ENCODE results near the gene RPS6KA4. TPM values are rescaled to one million over a fixed set of nuclear protein-coding genes. Genes with fewer than 3 reads are reported as not detected.

Gene RPS6KA4
- total and polyA plus RNA-seq, 8 donors: 7.4 to 18.8 (median 10.5) TPM

GRCh38 chr11:64352099-64352994, 6.6 kb upstream of the RPS6KA4 start:
- Histone ChIP-seq H3K27me3 (no peaks in the 10 kb centered on the region), H3K36me3 (no peaks in the 10 kb centered on the region), H3K4me3 (no peak overlapping the region), H3K4me1 (peaks cover 0 to 9% (median 0%) of the 10 kb centered on the region in 3 donors), H3K9me3 (no peaks in the 10 kb centered on the region), H3K27ac (no peak overlapping the region)
- intact Hi-C loops (cut with DNase I): no loop called here
- peak in 1 of 6 donors; percentile 80 for DNase-seq
- WGBS, 2 donors: 89 to 92% methylated on average over 27 to 33 of the region's 33 CpGs
- no peak for ATAC-seq
- TF ChIP-seq, protein P1, sequence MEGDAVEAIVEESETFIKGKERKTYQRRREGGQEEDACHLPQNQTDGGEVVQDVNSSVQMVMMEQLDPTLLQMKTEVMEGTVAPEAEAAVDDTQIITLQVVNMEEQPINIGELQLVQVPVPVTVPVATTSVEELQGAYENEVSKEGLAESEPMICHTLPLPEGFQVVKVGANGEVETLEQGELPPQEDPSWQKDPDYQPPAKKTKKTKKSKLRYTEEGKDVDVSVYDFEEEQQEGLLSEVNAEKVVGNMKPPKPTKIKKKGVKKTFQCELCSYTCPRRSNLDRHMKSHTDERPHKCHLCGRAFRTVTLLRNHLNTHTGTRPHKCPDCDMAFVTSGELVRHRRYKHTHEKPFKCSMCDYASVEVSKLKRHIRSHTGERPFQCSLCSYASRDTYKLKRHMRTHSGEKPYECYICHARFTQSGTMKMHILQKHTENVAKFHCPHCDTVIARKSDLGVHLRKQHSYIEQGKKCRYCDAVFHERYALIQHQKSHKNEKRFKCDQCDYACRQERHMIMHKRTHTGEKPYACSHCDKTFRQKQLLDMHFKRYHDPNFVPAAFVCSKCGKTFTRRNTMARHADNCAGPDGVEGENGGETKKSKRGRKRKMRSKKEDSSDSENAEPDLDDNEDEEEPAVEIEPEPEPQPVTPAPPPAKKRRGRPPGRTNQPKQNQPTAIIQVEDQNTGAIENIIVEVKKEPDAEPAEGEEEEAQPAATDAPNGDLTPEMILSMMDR (IDR thresholded peaks at IDR 0.05): no peak
- FAIRE-seq: no peak

DNA sequence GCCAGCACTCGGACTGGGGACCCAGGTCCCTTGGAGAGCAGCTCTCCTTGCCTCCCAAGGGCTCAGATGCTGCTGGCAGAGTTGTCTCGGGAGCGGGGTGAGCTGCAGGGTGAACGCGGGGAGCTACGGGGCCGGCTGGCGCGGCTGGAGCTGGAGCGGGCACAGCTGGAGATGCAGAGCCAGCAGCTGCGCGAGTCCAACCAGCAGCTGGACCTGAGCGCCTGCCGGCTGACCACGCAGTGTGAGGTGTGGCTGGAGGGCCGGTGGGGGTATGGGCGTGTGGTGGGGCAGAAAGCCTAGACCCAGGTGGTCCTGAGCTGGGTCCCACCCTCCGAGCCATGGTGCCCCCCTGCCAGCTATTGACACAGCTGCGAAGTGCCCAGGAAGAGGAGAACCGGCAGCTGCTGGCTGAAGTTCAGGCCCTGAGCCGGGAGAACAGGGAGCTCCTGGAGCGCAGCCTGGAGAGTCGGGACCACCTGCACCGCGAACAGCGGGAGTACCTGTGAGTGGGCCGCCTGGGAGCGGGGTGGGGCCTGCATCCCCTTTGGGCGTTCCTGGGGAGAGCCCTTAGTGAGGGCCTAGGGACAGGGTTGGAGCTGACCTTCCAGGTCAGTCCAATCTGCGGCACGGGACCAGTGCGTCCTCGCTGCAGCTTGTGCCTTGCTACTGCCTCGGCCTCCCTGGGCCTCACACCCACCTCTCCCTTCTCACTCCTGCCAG, 5.8 kb upstream of the RPS6KA4 start:
- TF ChIP-seq, protein P1 (IDR thresholded peaks at IDR 0.05): no peak

DNA sequence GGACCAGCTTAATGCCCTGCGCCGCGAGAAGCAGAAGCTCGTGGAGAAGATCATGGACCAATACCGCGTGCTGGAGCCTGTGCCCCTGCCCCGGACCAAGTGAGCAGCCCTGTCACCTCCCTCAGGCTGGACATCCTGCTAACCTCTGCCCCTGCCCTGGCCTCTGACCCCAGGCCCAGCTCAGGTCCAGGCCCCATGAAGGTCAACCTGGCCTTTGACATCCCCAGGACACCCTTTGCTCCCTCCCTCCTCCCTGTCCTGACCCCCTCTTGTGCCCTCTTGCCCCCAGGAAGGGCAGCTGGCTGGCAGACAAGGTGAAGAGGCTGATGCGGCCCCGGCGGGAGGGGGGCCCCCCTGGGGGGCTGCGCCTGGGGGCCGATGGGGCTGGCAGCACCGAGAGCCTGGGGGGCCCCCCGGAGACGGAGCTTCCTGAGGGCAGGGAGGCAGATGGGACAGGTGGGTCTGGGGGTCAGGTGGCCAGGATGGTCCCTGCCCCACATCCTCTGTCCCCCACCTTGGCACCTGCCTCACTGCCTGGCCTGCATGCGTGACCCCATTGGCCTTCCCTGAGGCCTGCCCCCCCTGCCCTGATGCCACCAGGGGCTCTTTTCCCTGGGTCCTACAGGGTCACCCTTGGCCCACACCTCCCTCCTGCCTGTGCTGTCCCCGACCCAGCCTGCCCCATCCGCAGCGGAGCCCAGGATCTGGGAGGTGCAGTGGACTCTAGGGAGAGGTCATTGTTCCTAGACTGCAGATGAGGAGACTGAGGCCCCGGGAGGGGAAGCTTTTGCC, 5.1 kb upstream of the RPS6KA4 start:
- H3K36me3 ChIP-seq: no peaks in the 10 kb centered on the region
- no peaks in the 10 kb centered on the region for H3K9me3 ChIP-seq
- intact Hi-C loops (cut with DNase I): no loop called here
- TF ChIP-seq, protein P1 (IDR thresholded peaks at IDR 0.05): no peak
- H3K4me1 ChIP-seq: peaks cover 8 to 18% (median 10%) of the 10 kb centered on the region in 3 donors
- H3K27me3 ChIP-seq: no peaks in the 10 kb centered on the region
- no peak overlapping the region for H3K27ac ChIP-seq
- WGBS, 2 donors: 74 to 77% methylated on average over 19 to 20 of the region's 20 CpGs
- DNase-seq: peak in 2 of 6 donors; percentile 50 to 78
- no peak for ATAC-seq
- FAIRE-seq: no peak
- H3K4me3 ChIP-seq: no peak overlapping the region

More for the DNA sequence above, 5.8 kb upstream of the RPS6KA4 start:
- 38 to 65% methylated on average over 29 to 34 of the region's 34 CpGs for WGBS, 2 donors
- Histone ChIP-seq H3K4me3 (no peak overlapping the region), H3K36me3 (no peaks in the 10 kb centered on the region), H3K27me3 (no peaks in the 10 kb centered on the region), H3K4me1 (peaks cover 2 to 14% (median 5%) of the 10 kb centered on the region in 3 donors), H3K9me3 (no peaks in the 10 kb centered on the region), H3K27ac (no peak overlapping the region)
- intact Hi-C loops (cut with DNase I): no loop called here
- ATAC-seq (no peak), FAIRE-seq (no peak), DNase-seq (peak in 2 of 6 donors; percentile 45 to 77)

GRCh38 chr11:64355078-64355940, 3.7 kb upstream of the RPS6KA4 start:
- TF ChIP-seq, protein P1 (IDR thresholded peaks at IDR 0.05): peak; percentile 43 to 64 (median 64)
- peak; percentile 83 to 96 (median 90) for DNase-seq
- peaks cover 8 to 26% (median 10%) of the 10 kb centered on the region in 3 donors for H3K4me1 ChIP-seq
- H3K27me3 ChIP-seq: no peaks in the 10 kb centered on the region
- ATAC-seq: peak; percentile 81 to 87 (median 84)
- 2 to 4% methylated on average over 20 to 23 of the region's 23 CpGs for WGBS, 2 donors
- intact Hi-C loops (cut with DNase I): no loop called here
- FAIRE-seq: no peak
- no peaks in the 10 kb centered on the region for H3K9me3 ChIP-seq
- H3K36me3 ChIP-seq: no peaks in the 10 kb centered on the region
- peak overlapping the region; percentile 5 to 46 (median 28) for H3K4me3 ChIP-seq
- peak overlapping the region; percentile 68 to 87 (median 75) for H3K27ac ChIP-seq

All from pancreas (tissue), 10 donors.